ENCODE measurements around the gene AGPS. TPM values are rescaled to one million over a fixed set of nuclear protein-coding genes. Genes with fewer than 3 reads are reported as not detected.

AGPS gene
- total and polyA plus RNA-seq, 9 of the 15 experiments (the other 6 are each of a cell fraction or from before 2014, with no cell fraction given) = 15.5 to 211 (median 63.1) TPM

GRCh38 chr2:177549171-177549570 is 156.6 kb downstream of the AGPS start (continued):
- TF ChIP-seq CLOCK (CRISPR knock-in tag; IDR thresholded peaks at IDR 0.05; ENCODE audit: borderline replicate concordance) = 0 out of 2 replicates have a peak, but pooled peaks have one; percentile 53
- TF ChIP-seq ZNF253 (CRISPR knock-in tag; conservative IDR thresholded peaks at IDR 0.05) = no peak
- 0 out of 2 replicates have a peak, but pooled peaks have one; percentile 23 for TF ChIP-seq ZNF583 (CRISPR knock-in tag; IDR thresholded peaks at IDR 0.05)
- TF ChIP-seq HMGN3 (IDR thresholded peaks at IDR 0.05; ENCODE audit: borderline replicate concordance, extremely low read depth, insufficient read length, low read depth, low read length) = no peak
- peak; percentile 23; the same call in 1 of the 2 replicates for TF ChIP-seq MAFF (IDR thresholded peaks at IDR 0.05; ENCODE audit: low read length)
- TF ChIP-seq STAT5A (IDR thresholded peaks at IDR 0.05; ENCODE audit: borderline replicate concordance, low read length) = no peak
- no peak for TF ChIP-seq ELF1 (tag; IDR thresholded peaks at IDR 0.05)
- TF ChIP-seq EP400 (IDR thresholded peaks at IDR 0.05) = 0 out of 2 replicates have a peak, but pooled peaks have one; percentile 1
- TF ChIP-seq SOX6 (IDR thresholded peaks at IDR 0.05) = peak; percentile 7; the same call in 1 of the 2 replicates
- TF ChIP-seq C11orf30 (IDR thresholded peaks at IDR 0.05; ENCODE audit: low read depth) = peak; percentile 41; the same call in 1 of the 2 replicates
- TF ChIP-seq THRB (CRISPR knock-in tag; conservative IDR thresholded peaks at IDR 0.05) = 0 out of 2 replicates have a peak, but pooled peaks have one; percentile 33
- TF ChIP-seq ZNF324 (CRISPR knock-in tag; IDR thresholded peaks at IDR 0.05) = 0 out of 2 replicates have a peak, but pooled peaks have one; percentile 50
- no peak for TF ChIP-seq CHD4 (IDR thresholded peaks at IDR 0.05; ENCODE audit: insufficient read depth, insufficient replicate concordance, low read depth, low read length, poor library complexity, severe bottlenecking)
- peak; percentile 53; the same call in 1 of the 2 replicates for TF ChIP-seq ZNF79 (CRISPR knock-in tag; IDR thresholded peaks at IDR 0.05; ENCODE audit: low read depth)
- TF ChIP-seq ARID3B (CRISPR knock-in tag; IDR thresholded peaks at IDR 0.05; ENCODE audit: borderline replicate concordance) = 0 out of 2 replicates have a peak, but pooled peaks have one; percentile 39
- no peak for TF ChIP-seq BACH1 (tag; IDR thresholded peaks at IDR 0.05)
- TF ChIP-seq MLLT1 (IDR thresholded peaks at IDR 0.05) = no peak
- TF ChIP-seq ZNF175 (CRISPR knock-in tag; IDR thresholded peaks at IDR 0.05; ENCODE audit: low read depth) = peak; percentile 78; the same call in 1 of the 2 replicates
- 0 out of 2 replicates have a peak, but pooled peaks have one; percentile 40 for TF ChIP-seq ZNF589 (CRISPR knock-in tag; IDR thresholded peaks at IDR 0.05; ENCODE audit: low read depth)
- TF ChIP-seq ZNF57 (CRISPR knock-in tag; IDR thresholded peaks at IDR 0.05) = no peak
